GM19025 (cell line): Measurements from ENCODE around the gene D2HGDH.

Experiments used
- ATAC-seq: cut with Tn5 transposase; IDR thresholded peaks from one replicate; pipeline ENCODE4 v1.9.1; 2021; ENCODE audit warnings: mild to moderate bottlenecking, low read depth, moderate library complexity; ENCODE audit not compliant: unreplicated experiment

The D2HGDH gene

DNA sequence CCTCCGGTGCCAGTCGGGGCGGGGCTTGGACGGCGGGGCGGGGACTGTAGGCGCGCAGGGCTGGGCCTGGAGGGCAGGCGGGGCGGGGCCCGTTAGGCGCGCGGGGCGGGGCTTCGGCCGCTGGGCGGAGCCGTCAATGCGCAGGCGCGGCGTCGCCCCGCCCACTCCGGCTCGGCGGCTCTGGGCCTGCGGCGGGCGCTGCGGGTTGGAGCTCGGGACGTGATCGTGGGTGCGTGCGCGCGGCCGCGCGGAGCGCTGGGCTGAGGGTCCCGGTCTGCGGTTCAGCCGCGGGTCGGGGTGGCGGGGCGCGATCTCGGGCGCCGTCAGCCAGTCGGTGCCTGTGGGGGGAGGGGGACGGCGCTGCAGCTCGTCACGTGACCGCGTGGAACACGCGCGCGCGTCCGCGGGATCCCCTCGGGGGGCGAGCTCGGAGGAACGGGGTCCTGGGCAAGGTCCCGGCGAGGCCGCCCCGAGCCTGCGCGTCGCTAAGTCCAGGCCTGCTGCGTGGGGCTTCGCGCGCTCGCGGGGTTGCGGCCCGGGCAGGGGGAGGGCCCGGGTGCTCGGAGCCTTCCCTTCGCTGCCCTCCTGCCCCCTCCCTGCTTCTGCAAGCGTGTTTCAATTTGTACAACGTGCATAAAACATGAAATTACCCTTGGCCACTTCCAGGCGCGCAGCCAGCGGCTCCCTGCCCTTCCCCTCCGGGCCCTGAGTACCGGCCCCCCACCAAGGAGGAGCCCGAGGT is at the start of gene D2HGDH:
TSS of gene D2HGDH (plus strand) at position 164 of the 742 bp plus-strand sequence. CDS start 595 bp downstream, outside the sequence.
- peak; percentile 76 for ATAC-seq

DNA sequence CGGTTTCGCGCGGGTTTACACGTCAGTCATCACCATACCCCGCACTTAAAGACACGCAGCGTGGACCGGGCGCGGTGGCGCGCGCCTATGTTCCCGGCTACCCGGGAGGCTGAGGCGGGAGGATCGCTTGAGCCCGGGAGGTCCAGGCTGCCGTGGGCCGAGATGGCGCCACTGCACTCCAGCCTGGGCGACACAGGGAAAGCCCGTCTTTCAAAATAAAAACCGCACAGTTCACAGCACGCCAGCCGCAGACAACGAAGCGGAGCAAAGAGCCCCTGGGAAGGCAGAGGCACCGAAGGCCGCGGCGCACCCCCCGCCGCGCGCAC is 48.1 kb upstream of the D2HGDH start:
- ATAC-seq: peak; percentile 11

DNA sequence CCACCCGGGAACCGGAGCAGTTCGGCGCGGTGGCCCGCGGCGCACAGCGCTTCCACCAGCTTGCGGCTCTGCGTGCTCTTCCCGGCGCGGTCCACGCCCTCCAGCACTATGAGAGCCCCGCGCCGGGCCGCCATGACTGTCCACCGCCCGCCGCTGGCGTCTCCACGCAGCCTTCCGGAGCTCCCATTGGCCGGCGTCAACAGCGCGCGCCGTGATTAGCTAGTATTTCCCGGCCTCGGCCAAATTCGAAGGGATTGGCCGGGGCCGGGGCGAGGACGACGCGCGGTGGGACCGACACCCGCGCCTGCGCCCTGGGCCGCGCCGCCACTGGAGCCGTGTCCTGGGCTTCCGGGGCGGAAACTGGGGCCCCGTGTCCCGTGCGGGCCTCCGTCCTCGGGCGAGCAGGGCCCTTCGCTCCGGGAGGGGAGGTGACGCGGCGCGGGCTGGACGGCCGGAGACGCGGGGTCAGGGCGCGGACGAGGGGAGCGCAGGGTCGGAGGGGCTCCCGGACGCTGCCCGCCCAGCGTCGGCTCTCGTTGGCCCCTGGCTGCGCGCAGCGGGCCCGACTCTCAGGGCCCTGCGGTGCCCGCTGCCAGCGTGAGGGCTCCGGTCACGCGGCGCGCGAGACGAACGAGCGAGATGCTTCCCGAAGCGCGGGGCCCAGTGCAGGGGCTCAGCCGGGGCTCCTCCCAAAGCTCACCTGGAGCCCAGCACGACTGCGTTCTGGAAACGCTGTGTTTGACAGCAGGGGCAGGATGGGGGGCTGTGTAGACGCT is 47.6 kb upstream of the D2HGDH start, which contains the start of gene DTYMK:
TSS of gene DTYMK (minus strand) at position 166 of the 776 bp plus-strand sequence. CDS start at position 134, 32 bp downstream.
- ATAC-seq: peak; percentile 95

- no peak for ATAC-seq
Observed at GRCh38 chr2:241689306-241689705, 45.1 kb upstream of the D2HGDH start.

- no peak for ATAC-seq
Observed at GRCh38 chr2:241690202-241690717, 44.2 kb upstream of the D2HGDH start.

DNA sequence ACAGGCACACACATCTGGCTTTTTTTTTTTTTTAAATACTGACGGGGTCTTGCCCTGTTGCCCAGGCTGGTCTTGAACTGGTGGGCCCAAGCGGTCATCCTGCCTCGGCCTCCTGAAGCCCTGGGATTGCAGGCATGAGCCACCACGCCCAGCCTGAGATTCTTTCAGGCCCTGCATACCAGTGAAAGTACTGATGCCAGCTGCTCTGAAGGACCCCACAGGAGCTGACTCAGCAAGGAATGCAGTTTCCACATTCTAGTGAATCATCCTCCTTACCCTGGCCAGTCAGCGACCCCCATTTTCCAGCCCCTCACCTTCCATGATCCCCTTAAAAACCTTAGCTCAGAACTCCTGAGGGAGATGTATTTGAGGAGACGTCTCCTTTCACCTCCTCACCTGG is 42.0 kb upstream of the D2HGDH start:
- no peak for ATAC-seq

- ATAC-seq: no peak
Observed at GRCh38 chr2:241695651-241696050, 38.8 kb upstream of the D2HGDH start.

GRCh38 chr2:241701149-241701398 is 33.4 kb upstream of the D2HGDH start:
- no peak for ATAC-seq

DNA sequence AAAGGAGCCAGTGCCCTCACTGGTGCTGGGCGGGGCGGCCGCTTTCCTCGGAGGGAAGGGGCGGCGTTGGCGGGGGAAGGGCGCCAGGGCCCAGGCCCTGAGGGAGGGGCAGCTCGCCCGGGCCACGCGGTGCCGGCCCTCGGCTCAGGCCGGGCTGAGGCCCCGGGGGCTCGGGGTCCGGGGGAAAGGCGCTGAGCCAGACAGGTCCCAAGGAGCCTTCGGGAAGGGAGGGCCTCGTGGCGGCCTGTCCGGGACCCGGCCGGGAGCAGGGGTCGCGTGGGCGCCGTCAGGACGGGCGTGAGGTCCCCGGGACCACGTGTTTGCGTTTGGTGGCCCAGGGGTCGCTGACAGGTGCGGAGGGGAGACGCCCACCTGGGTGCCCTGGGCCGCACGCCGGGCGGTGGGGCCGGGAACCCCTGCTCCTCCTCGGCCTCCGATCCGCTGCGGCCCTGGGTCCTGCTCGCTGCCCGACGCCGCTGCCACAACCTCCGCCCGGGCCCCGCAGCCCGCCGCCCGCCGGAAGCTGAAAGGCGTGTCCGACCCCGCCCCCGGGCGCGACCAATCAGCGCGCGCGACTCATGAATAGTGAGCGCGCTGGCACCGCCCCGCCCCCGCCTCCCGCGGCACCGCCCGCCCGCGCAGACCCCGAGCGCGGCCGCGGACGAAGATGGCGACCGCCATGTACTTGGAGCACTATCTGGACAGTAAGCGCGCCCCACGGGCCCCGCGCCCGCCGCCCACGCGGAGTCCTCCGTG is 32.9 kb upstream of the D2HGDH start, which contains the start of gene ING5:
TSS of gene ING5 (plus strand) at position 641 of the 756 bp plus-strand sequence. CDS start at position 668, 27 bp downstream.
- ATAC-seq: peak; percentile 54

DNA sequence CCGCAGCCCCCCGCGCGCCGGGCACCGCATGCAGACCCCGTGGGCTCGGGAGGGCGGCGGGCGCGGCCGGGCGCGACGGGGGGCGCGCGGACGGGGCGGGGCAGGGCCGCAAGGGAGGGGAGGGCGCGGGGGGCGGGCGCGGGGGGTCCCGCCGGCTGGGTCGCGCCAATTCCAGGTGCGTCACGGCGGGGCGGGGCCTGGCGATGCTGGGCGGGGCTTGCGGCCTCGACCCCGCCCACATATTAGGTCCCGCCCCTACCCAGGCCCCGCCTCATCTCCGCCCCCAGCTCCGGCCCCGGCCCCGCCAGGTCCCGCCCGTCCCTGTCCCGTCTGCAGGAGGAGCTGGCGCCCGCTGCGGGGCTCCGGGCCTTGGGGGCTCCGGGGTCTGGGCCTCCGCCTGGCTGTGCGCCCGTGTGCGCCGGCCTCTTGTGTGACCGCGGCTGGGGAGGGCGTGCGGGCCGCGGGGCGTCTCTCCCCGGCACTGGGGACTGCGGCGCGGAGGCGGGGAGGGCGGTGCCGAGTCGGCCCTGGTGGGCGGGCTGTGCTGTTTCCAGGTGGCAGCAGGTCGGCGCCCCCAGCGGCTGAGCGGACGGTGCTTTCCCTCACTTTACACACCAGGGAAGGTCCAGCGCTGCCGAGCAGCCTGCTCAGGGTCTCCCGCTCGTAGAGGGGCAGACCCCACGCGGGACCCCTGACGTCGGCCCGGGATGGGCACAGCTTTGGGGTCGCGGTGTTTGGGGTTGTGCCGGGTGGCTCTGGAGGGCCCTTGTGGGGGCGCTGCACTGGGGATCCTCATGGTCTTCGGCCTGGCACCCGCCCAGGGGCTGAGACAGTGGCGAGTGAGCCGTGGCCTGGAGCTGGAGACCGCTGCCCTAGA is 32.0 kb upstream of the D2HGDH start:
- ATAC-seq: peak; percentile 64

GRCh38 chr2:241703032-241703604 is 31.3 kb upstream of the D2HGDH start:
- ATAC-seq: no peak

GRCh38 chr2:241706537-241706936 is 27.9 kb upstream of the D2HGDH start:
- ATAC-seq: no peak

DNA sequence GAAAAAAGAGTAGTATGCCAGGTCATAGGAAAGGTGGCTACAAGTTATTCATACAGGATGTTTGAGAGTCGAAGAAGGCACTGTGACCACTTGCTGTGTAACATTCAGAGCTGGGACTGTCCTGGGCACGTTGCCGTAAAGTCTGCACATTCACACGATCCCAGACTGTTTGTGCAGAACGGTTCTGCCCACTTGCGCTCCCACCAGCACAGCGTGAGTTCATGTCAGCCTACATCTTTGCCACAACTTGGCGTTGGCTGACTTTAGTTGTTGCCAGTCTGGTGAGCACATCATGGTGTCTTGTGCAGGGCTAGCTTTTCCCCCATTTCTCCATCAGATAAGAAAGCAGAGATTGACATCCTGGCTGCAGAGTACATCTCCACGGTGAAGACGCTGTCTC is 25.6 kb upstream of the D2HGDH start:
- ATAC-seq: no peak

GRCh38 chr2:241719093-241719492 is 15.3 kb upstream of the D2HGDH start:
- ATAC-seq: no peak

GRCh38 chr2:241720099-241720498 is 14.3 kb upstream of the D2HGDH start:
- ATAC-seq: no peak

DNA sequence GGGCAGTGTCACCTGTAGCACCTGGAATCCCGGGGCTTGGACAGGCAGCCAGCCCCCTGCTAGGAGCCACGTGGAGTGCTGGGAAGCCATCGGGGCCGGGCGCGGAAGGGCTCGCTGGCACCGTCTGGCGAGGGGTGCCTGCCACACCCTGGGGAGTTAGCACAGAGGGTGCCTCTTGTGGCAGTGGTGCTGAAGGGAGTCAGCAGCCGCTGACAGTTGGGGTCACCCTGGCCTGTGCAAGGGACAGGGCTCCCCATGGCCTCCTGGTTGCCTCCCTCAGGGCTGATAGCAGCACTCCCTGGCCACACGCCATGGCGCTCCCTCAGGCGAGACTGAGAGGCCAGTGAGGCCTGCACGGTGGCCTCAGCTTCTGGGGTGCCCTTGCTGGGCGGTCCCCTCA is 13.9 kb upstream of the D2HGDH start:
- ATAC-seq: no peak

DNA sequence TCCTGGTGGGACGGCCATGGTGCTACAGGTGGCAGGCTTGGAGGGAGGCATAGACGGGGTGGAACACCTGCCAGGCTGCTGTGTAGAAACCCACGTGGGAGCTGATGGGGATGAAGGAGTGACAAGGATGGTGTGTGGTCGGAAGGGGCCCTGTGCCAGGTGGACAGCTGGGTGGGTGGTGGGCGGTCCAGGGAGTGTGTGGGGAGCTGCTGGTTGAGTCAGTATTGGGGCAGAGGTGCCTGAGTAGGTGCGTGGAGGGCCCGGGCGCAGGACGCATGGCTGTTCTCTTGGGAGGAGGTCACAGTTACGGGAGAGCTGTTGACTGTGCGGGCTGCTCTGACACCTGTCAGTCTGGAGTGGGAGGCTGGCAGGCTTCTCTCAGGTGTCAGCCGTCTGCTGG is 12.6 kb upstream of the D2HGDH start:
- ATAC-seq: no peak

- ATAC-seq: no peak
Observed at GRCh38 chr2:241722896-241723454, 11.5 kb upstream of the D2HGDH start.

DNA sequence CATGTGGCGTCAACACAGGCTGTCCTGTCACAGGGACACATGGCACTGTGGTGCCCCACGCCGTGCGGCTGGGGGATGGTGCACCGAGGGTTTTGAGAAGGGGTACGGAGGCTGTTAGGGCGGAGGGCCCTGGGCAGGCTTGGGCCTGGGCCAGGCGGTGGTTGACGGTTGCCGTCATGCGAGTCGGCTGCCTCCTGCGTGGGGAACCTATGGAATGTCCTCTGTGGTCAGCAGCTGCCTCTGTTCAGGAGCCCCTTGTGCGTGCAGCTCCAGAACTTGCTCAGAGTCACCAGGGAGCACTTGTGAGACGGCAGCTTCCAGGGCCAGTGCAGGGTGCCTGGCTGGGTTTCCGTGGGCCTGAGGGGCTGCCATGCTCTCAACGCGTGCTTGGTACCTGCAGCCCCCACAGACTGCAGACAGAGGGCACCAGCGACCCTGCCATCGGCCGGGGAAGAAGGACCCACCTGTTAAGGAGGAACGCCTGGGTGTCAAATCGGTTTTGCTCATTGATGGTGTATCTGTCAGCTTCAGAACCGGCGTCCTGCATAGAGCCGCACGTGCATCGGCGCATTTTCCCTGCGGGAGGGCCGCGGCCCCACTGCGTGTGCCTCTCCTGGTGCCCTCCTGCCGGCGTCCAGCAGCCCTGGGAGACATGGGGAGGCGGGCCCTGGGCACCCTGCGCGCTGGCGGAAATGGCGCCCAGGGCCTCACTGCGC is 10.0 kb upstream of the D2HGDH start:
- no peak for ATAC-seq
